GM18498 (cell line): Measurements from ENCODE around the gene EHHADH.

ENCODE experiments used
- ATAC-seq: cut with Tn5 transposase; IDR thresholded peaks from one replicate; pipeline ENCODE4 v1.9.1; 2021; ENCODE audit warnings: mild to moderate bottlenecking, moderate library complexity; ENCODE audit not compliant: unreplicated experiment

The EHHADH gene

GRCh38 chr3:185151101-185151963 lies 102.5 kb downstream of the EHHADH start:
- ATAC-seq: no peak

GRCh38 chr3:185150561-185150960 lies 103.3 kb downstream of the EHHADH start:
- no peak for ATAC-seq

- ATAC-seq: no peak
These were observed 104.3 kb downstream of the EHHADH start for GRCh38 chr3:185149591-185149990.

DNA sequence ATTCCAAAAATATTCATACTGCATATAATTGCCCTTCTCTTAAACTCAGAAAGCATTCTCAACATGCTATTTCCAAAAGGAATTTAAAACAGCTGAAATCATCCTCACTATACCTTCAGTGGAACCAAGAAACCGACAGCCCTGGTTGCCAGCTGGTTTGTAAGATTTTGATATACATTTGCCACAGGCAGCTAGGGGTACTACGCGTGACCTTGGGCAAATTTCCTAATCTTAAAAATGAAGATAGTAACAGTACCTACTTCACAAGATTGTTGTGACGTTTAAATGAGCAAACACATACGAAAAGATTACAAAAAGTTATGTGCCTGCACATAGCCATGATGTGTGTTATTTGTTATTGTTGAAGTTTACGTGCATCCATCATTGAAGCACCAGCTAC lies 108.3 kb downstream of the EHHADH start:
- ATAC-seq: no peak

DNA sequence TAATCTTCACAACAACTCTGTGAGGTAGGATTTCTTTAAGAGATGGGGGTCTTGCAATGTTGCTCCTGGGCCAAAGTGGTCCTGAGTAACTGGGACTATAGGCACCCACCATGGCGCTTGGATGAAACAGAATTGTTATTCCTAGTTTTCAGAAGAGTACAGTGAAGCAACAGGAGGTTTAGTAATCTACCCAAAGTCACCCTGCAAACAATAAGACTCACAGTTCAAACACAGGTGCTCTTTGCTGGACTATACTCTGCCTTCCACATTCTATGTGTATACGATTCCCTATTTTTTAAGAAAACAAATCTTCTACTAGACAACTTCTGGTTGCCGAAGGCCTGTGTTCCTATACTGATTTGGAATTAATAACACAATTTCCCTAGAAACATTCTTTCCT lies 109.1 kb downstream of the EHHADH start:
- ATAC-seq: no peak
